ENCODE measurements around the gene HABP2.

Gene HABP2

GRCh38 chr10:113520690-113521474, 32.0 kb upstream of the HABP2 start:
- H3K27ac ChIP-seq: no peak overlapping the region
- peak; percentile 100 for TF ChIP-seq CTCF (conservative IDR thresholded peaks at IDR 0.05)

DNA sequence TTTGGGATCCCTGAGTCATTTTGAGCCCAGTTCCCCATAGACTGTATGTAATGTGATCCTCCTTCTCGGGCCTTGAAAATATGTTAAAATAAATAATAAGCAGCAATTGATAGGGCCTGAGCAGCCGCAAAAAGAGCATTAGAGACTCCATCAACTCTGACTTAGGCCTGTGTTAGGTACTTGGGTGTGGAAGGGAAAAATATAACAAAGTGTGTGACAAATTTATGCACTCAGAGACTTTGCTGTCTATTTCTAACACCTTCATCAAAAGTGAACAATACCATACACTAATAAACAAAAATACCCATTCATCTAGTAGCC, 31.4 kb upstream of the HABP2 start:
- no peak; the same call in 1 of the 2 replicates for TF ChIP-seq CTCF (conservative IDR thresholded peaks at IDR 0.05)

DNA sequence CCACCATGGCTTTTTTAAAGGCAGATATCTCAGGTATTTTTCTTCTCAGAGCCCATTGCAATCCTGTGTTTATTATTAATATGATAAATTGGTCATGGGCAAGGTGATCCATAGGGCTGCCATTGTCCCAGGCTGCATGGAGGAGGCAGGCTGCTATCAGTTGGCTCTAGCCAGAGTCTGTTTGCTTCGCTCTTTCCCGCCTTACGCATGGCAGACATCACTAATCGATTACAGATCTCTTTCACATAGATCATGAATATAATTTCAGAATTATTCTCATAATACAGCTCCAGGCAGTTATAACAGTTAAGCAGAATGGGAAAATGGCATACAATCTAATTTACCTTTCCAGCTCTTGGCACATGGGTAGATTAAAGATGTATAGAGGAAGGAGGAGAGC, 30.4 kb upstream of the HABP2 start:
- TF ChIP-seq CTCF (conservative IDR thresholded peaks at IDR 0.05): no peak
- no peak overlapping the region for H3K27ac ChIP-seq

More for the DNA sequence above, 31.4 kb upstream of the HABP2 start:
- peak overlapping the region; percentile 5; the same call in 1 of the 2 replicates for H3K27ac ChIP-seq

DNA sequence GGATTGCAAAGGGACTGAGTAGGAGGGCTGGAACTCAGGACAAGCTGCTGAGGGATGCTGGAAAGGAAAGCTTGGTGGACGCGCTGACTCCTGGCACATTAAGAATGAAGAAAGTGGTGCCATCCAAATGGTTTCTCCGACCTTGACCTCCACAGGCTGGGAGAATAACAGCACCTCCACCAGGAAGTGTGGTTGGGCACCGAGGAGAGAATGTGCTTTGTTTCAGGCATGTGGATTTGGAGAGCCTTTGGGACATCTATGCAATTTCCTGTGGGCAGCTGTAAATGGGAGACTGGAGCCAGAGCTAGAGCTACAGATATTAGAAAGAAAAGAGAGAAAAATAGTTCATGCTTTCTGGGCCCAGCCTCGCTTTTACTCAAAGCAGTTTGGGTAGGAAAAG, 29.8 kb upstream of the HABP2 start:
- no peak overlapping the region for H3K27ac ChIP-seq
- no peak for TF ChIP-seq CTCF (conservative IDR thresholded peaks at IDR 0.05)

DNA sequence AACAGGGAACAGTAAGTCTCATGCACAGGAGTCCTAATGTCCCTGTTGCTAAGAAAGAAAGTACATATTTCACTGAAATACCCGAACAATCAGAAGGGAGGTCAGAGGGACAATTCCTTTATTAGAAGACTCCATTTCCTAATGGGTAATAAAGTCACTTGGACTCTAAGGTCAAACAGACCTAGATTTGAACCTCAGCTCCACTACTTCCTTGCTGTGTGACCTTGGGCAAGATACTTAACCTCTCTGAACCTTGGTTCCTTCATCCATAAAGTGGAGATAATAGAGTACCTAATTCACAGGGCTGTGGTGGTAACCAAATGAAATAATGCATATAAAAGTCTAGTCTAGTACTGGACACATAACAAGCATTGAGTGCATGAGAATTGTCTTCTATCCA, 29.2 kb upstream of the HABP2 start:
- no peak overlapping the region for H3K27ac ChIP-seq
- TF ChIP-seq CTCF (conservative IDR thresholded peaks at IDR 0.05): no peak

- H3K27ac ChIP-seq: no peak overlapping the region
- TF ChIP-seq CTCF (conservative IDR thresholded peaks at IDR 0.05): no peak
These were observed 28.7 kb upstream of the HABP2 start for GRCh38 chr10:113524120-113524519.

DNA sequence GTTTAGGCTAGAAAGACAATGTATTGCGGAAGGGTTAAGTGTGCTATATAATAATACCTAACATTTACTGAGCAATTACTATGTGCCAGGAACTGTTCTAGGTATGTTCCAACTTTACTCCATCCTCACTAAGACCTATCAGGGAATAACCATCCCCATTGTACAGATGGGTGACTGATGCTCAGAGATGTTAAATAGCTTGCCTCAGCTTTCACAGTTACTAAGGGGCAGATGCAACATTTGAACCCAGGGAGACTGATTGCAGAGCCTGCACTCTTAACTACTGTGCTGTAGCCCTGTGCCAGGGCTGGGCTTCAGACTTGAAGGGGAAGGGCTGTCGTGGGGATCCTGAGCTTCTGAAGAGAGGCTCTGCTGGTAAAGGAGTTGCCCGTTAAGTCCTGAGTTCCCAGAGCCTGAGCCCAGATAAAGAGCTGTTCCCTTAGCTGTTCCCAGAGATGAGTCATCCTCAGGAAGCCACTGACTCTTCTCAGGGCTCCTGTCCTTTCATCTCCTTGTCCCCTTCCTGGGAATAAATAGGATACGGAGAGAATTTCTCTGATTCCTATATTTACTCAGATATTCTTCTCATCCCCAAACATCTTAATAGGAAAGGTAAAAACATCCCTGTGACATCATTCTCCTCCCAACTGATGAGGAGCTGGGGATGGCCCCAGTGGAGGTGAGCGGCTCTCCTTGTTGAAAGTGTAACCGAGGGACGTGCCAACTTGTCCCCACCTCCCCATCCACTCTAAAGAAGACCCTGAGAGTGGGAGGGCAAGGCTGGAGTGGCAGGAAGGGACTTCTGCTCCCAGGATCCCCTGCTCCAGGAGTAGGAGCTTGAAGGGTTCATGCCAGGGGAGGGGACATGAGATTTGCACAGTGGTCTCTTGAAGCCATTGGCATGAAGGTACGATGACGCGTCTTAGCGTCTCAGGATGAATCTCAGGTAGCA, 28.0 kb upstream of the HABP2 start:
- TF ChIP-seq CTCF (conservative IDR thresholded peaks at IDR 0.05): no peak
- no peak overlapping the region for H3K27ac ChIP-seq
